GM03348 (cell line): ENCODE results near the gene LDB1.

Experiments used
- DNase-seq: peaks from one replicate; pipeline ENCODE4 v3.0.0; 2012; ENCODE audit warnings: low spot score

LDB1 gene

DNA sequence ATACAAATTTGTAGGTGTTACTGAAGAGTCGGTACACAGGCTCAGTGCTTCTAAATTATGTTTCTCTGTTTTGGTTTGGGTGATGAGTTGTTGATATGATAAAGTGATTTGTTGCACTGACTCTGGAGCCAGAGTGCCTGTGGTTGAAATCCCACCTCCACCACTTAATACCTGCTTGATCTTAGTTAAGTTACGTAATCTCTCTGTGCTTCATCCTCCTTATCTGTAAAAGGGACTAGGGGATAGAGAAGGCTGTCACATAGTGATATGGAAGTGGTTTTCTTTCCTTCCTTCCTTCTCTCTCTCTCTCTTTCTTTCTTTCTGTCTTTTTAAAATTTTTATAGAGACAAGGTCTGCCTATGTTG is 55.7 kb downstream of the LDB1 start:
- DNase-seq, result no peak

DNA sequence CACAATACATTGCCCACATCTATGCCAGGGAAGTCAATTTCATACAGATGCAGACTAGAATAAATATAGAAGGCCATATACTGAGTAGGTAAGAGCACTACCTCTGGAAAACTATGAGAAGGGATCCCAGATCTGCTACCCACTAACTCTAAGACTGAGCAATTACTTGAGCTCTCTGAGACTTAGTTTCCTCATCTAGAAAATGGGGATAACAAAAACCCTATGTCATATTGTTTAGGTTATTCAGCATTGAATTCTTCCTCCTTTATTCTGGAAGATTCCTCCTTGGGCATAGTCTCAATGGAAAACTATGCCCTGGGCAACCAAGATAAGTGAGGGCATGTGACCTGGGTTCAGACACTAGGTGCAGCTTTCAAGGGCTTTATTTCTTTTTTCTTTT is 60.2 kb downstream of the LDB1 start:
- no peak for DNase-seq
